Right renal cortex interstitium (tissue), 3 donors: ENCODE measurements around the gene G3BP2. TPM values are rescaled to one million over a fixed set of nuclear protein-coding genes. Genes with fewer than 3 reads are reported as not detected.

ENCODE experiments used
- DNase-seq, 3 donors: peaks; one replicate each; pipeline ENCODE4 v3.0.0-alpha.2; 2013; ENCODE audit warnings: low read depth in 3 of 3, low spot score in 2 of 3
- polyA plus RNA-seq, 3 donors: library from polyadenylated mRNA; unstranded; fragments of 120-200 nt; gene quantifications; one replicate each; pipeline ENCODE4 v1.2.1, GENCODE V29; 2013; ENCODE audit not compliant: insufficient read length in 3 of 3

Gene G3BP2
- polyA plus RNA-seq, 3 donors: 172 to 191 (median 174) TPM

GRCh38 chr4:75644095-75644494 lies 29.1 kb downstream of the G3BP2 start:
- DNase-seq: no peak

- DNase-seq: no peak
These were observed 29.6 kb downstream of the G3BP2 start for GRCh38 chr4:75643651-75644050.

DNA sequence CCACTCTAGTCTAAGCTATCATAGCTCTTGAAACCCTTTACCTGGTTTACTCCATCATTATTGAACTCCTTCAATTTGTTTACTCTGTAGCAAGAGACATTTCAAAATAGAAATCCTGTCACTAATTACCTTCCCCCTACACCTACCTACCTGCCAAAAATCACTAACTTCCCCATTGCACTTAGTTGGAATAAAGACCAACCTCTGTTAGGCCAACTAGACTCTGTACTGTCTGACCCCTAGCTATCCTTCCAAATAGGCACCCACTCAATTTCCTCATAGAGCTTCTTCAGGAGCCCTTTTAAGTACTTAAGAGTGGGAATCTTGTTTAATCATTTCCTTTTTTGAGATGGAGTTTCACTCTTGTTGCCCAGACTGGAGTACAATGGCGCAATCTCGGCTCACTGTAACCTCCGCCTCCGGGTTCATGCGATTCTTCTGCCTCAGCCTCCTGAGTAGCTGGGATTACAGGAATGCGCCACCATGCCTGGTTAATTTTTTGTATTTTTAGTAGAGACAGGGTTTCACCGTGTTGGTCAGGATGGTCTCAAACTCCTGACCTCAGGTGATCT lies 34.0 kb downstream of the G3BP2 start:
- no peak for DNase-seq

- no peak for DNase-seq
These were observed 35.4 kb downstream of the G3BP2 start for GRCh38 chr4:75637827-75638226.

- peak in 2 of 3 donors; percentile 29 to 33 for DNase-seq
These were observed 36.0 kb downstream of the G3BP2 start for GRCh38 chr4:75637176-75637575.

DNA sequence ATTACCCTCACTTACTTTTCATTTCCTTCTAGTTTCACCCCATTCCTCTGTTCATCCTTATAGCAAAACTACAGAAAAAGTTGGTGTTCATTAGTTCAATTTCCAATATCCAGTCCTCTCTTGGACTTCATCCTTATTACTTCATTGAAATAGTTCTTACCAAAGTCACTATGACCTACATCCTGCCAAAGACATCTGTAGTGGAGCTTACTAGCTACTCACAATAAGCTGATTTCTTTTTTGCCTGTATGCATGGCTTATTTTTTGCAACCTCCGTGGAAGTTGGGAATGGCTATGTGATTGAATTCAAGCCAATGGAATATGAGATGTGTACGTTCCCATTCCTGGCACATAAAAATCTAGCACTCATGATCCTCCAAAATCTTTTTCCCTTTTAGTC lies 38.3 kb downstream of the G3BP2 start:
- no peak for DNase-seq

GRCh38 chr4:75634281-75634680 lies 38.9 kb downstream of the G3BP2 start:
- DNase-seq: no peak

DNA sequence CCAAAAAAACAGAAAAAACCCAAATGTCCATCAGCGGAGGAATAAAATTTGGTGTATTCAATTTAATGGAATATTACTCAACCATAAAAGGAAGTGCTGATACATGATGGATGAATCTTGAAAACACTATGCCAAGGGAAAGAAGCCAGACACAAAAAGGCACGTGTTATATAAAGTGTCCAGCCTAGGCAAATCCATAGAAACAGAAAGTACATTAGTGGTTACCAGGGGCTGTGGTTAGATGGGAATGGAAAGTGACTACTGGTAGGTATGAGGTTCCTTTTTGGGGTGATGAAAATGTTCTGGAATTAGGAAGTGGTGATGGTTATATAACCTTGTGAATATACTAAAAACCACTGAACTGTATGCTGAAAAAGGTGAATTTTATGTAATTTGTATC lies 39.4 kb downstream of the G3BP2 start:
- DNase-seq: no peak

DNA sequence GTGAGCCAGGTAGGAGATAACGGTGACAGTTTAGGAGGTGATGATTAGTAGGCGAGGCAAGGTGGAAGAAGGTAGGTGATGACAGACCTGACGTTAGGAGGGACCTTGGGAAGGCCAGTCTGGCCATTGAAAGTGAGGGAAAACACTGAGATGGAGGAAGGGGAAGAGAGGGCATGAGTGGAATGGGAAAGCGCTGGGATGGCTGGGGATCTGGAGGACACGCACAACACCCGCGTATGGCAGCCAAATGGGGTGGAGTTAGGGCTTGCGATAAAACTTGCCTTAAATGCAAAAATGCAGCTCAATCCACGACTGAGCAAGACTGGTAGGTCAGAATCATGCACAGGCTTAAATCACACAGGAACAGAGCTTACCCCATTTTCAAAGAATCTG lies 42.3 kb downstream of the G3BP2 start:
- no peak for DNase-seq

- peak; percentile 62 to 72 (median 67) for DNase-seq
These were observed 42.9 kb downstream of the G3BP2 start, which contains the start of gene CDKL2 for GRCh38 chr4:75630174-75630936. Gene CDKL2 (minus strand): TSS chr4:75630528. CDS start chr4:75625988, 4,540 bp downstream.

DNA sequence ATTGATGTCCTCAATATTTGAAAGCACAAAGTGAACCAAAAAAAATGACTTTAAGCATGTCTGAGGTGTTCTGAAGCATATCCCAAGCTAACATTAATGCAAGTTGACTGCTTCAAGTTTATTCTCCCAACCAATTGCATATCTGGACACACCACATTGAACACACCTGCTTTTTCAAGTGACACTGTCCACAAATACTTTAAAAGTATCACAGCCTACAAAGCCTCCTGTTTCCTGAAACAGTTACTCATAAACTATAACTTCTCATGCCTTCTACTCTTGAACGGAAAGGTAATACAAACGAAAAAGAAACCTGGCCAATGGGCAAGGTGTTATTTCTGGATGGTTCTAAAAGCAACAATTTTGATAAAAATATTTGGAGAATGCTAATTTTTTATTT lies 44.0 kb downstream of the G3BP2 start:
- DNase-seq: peak in 1 of 3 donors; percentile 6

DNA sequence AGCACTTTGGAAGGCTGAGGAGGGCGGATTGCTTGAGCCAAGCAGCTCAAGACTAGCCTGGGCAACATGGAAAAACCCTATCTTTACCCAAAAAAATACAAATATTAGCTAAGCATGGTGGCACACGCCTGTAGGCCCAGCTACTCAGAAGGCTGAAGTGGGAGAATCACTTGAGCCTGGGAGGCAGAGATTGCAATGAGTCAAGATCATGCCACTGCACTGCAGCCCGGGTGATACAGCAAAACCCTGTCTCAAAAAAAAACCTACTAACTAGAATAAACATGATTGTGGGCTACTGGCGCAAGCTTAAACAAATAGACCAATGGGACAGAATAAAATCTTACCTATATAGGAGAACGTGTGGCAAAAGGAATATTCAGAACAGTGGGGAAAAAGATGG lies 50.2 kb downstream of the G3BP2 start:
- no peak for DNase-seq

- no peak for DNase-seq
These were observed 51.5 kb downstream of the G3BP2 start for GRCh38 chr4:75621715-75622114.

- no peak for DNase-seq
These were observed 60.9 kb downstream of the G3BP2 start for GRCh38 chr4:75612306-75612705.

DNA sequence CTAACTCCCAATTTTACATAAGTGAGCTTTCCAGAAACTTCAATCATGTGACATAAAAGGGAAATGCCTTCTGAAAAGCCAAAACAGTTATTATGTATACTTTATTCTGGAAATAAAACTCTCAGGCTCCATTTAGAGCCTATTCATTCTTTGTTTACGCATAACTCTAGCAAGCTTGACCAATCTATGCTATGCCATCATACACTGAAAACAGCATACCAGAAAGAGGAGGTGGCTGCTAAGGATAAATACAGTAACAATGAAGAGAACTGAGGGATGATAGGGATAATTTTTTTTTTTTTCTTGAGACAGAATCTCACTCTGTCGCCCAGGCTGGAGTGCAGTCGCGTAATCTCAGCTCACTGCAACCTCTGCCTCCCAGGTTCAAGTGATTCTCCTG lies 67.3 kb downstream of the G3BP2 start:
- DNase-seq: no peak

- no peak for DNase-seq
These were observed 73.6 kb downstream of the G3BP2 start for GRCh38 chr4:75599647-75600046.

DNA sequence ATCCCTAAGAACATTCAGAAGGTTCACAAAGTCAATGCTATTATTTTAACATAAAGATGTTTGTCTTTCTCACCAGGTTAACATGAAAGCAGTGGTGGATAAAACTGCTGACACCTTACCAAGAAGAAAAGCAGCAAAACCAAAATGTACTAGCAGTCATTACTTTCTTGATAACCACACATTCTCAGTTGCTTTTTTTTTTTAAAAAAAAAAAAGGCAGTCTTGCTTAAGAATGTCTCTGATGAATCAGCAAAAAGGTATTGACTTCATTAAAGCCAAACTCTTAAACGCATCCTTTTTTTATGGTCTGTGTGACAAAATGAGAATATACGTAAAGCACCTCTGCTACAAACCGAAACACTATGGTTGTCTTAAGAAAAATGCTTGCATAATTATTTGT lies 74.8 kb downstream of the G3BP2 start:
- DNase-seq: no peak

DNA sequence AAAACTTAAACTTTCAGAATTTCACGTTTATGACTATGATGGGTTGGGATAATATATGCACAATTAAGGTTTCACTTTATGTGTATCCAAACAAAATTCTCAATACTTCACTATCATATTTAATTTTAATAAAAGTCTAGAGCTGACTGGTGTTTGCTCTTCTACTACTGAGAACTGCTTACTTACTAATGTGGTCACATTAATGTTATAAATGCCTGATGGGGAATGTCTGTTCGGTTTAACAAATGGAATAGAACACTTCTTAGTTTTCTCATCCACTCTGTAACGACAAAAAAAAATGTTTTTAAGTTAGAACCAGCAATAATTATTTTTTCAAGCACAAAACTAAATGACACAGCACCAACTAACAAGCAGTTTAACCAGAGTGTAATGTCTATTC lies 77.2 kb downstream of the G3BP2 start:
- DNase-seq: no peak

- no peak for DNase-seq
These were observed 79.8 kb downstream of the G3BP2 start for GRCh38 chr4:75593393-75593792.
